IMR-90 (cell line): ENCODE data around the gene GOLT1B. TPM values are rescaled to one million over a fixed set of nuclear protein-coding genes. Genes with fewer than 3 reads are reported as not detected.

Experiments
- ATAC-seq: fragments of 200-7000 bp; cut with Tn5 transposase; 2 replicates; pipeline ENCODE4 v1.9.1; 2020; ENCODE audit warnings: low read depth, mild to moderate bottlenecking, moderate library complexity
- BruUV-seq: library from RNA; stranded (reverse); fragments of 400-500 nt; replicated peaks from 2 replicates; lab custom pipeline; 2021; lab: Mats Ljungman, UMichigan
- CTCF ChIA-PET: fragments of 300-600 bp; formaldehyde crosslinking; extraction: SDS; loops from one replicate; lab custom pipeline; 2021; ENCODE audit warnings: antibody characterized with exemption; lab: Yijun Ruan, JAX
- POLR2A ChIA-PET: fragments of 300-600 bp; sonication (Branson Sonifier 250); formaldehyde crosslinking; loops from one replicate; lab custom pipeline; 2022; ENCODE audit warnings: antibody characterized with exemption; ENCODE audit not compliant: unreplicated experiment; lab: Charles Lee
- DNase-seq: peaks from one replicate; pipeline ENCODE4 v3.0.0; 2013
- H2AFZ ChIP-seq: replicated peaks from 2 replicates; pipeline ENCODE3; 2013; ENCODE audit warnings: low read length, mild to moderate bottlenecking; ENCODE audit not compliant: poor library complexity
- H2AK5ac ChIP-seq: 2 replicates; pipeline ENCODE4 v1.6.1; 2013; ENCODE audit warnings: low read depth, low read length, inconsistent platforms
- H2AK9ac ChIP-seq: replicated peaks from 2 replicates; pipeline ENCODE3; 2013; ENCODE audit warnings: mild to moderate bottlenecking, low read depth, low read length, moderate library complexity; ENCODE audit not compliant: poor library complexity
- H2BK120ac ChIP-seq: 2 replicates; pipeline ENCODE4 v1.6.1; 2013; ENCODE audit warnings: low read depth, low read length, inconsistent platforms
- H2BK15ac ChIP-seq: 3 replicates; pipeline ENCODE4 v1.6.1; 2013; ENCODE audit warnings: low read depth, low read length, inconsistent platforms
- H2BK20ac ChIP-seq: 2 replicates; pipeline ENCODE4 v1.6.1; 2013; ENCODE audit warnings: low read depth, mild to moderate bottlenecking, inconsistent platforms, low read length, moderate library complexity
- H2BK5ac ChIP-seq: 2 replicates; pipeline ENCODE4 v1.6.1; 2013; ENCODE audit warnings: mild to moderate bottlenecking, low read depth, low read length, inconsistent platforms; ENCODE audit not compliant: poor library complexity, severe bottlenecking
- H3K14ac ChIP-seq: replicated peaks from 2 replicates; pipeline ENCODE4 v1.6.1; 2013; ENCODE audit warnings: low read depth, low read length, inconsistent platforms
- H3K18ac ChIP-seq: 2 replicates; pipeline ENCODE4 v1.6.1; 2013; ENCODE audit warnings: low read depth, low read length, control low read depth
- H3K23ac ChIP-seq: 2 replicates; pipeline ENCODE4 v1.6.1; 2013; ENCODE audit warnings: low read depth, low read length, inconsistent platforms
- H3K27ac ChIP-seq: 2 replicates; pipeline ENCODE4 v1.5.1; 2013; ENCODE audit warnings: mild to moderate bottlenecking, control low read depth, low read length; ENCODE audit not compliant: insufficient read depth
- H3K27me3 ChIP-seq: 2 replicates; pipeline ENCODE4 v1.6.1; 2013; ENCODE audit warnings: low read length; ENCODE audit not compliant: control insufficient read depth, insufficient read depth
- H3K36me3 ChIP-seq: 2 replicates; pipeline ENCODE4 v1.6.1; 2013; ENCODE audit warnings: low read length, mixed read lengths; ENCODE audit not compliant: control insufficient read depth, insufficient read depth
- H3K4ac ChIP-seq: 2 replicates; pipeline ENCODE4 v1.6.1; 2013; ENCODE audit warnings: low read depth, low read length, inconsistent platforms
- H3K4me1 ChIP-seq: 2 replicates; pipeline ENCODE4 v1.6.1; 2013; ENCODE audit warnings: low read length, mixed read lengths; ENCODE audit not compliant: control insufficient read depth, insufficient read depth
- H3K4me2 ChIP-seq: 2 replicates; pipeline ENCODE4 v1.6.1; 2013; ENCODE audit warnings: low read depth, mild to moderate bottlenecking, control low read depth, low read length, moderate library complexity
- H3K4me3 ChIP-seq: 2 replicates; pipeline ENCODE4 v1.5.1; 2013; ENCODE audit warnings: low read depth, mild to moderate bottlenecking, control low read depth, low read length, moderate library complexity; ENCODE audit not compliant: insufficient read depth
- H3K56ac ChIP-seq: 2 replicates; pipeline ENCODE4 v1.6.1; 2013; ENCODE audit warnings: low read length, inconsistent platforms; ENCODE audit not compliant: insufficient read depth; ENCODE audit errors: extremely low read depth
- H3K79me1 ChIP-seq, 2 experiments: 2 replicates each; pipeline ENCODE4 v1.6.1; 2013; ENCODE audit warnings: low read length in 2 of 2, inconsistent platforms in 1 of 2, low read depth in 1 of 2
- H3K9ac ChIP-seq: 2 replicates; pipeline ENCODE4 v1.6.1; 2013; ENCODE audit warnings: low read depth, low read length, control low read depth
- H3K9me1 ChIP-seq: 2 replicates; pipeline ENCODE4 v1.6.1; 2013; ENCODE audit warnings: low read length, inconsistent platforms; ENCODE audit not compliant: insufficient read depth
- H3K9me3 ChIP-seq: 2 replicates; pipeline ENCODE4 v1.6.1; 2013; ENCODE audit warnings: low read length; ENCODE audit not compliant: control insufficient read depth, insufficient read depth
- H4K20me1 ChIP-seq: 2 replicates; pipeline ENCODE4 v1.6.1; 2013; ENCODE audit warnings: low read length, inconsistent platforms; ENCODE audit not compliant: insufficient read depth
- H4K5ac ChIP-seq: 2 replicates; pipeline ENCODE4 v1.6.1; 2013; ENCODE audit warnings: mild to moderate bottlenecking, low read depth, low read length, control low read depth
- H4K8ac ChIP-seq, 2 experiments: 2 replicates each; pipeline ENCODE4 v1.6.1; 2013; ENCODE audit warnings: low read depth in 2 of 2, low read length in 2 of 2, control low read depth in 1 of 2, inconsistent platforms in 1 of 2
- H4K91ac ChIP-seq: 2 replicates; pipeline ENCODE4 v1.6.1; 2013; ENCODE audit warnings: low read depth, low read length, inconsistent platforms; ENCODE audit not compliant: insufficient read depth
- BHLHE40 ChIP-seq: fragments of 150-350 bp; IDR thresholded peaks from 2 replicates; pipeline ENCODE4 v1.6.1; 2016; ENCODE audit warnings: mild to moderate bottlenecking, low read depth, low read length
- CEBPB ChIP-seq: IDR thresholded peaks from 2 replicates; pipeline ENCODE4 v1.6.1; 2012; ENCODE audit warnings: low read depth, low read length, improper control_type of control experiment
- CHD1 ChIP-seq: IDR thresholded peaks from 2 replicates; pipeline ENCODE4 v1.6.1; 2012; ENCODE audit warnings: low read depth, low read length, improper control_type of control experiment
- FOS ChIP-seq: fragments of 150-350 bp; IDR thresholded peaks from 2 replicates; pipeline ENCODE4 v1.6.1; 2016; ENCODE audit warnings: low read depth, low read length
- MAFK ChIP-seq: IDR thresholded peaks from 2 replicates; pipeline ENCODE4 v1.6.1; 2012; ENCODE audit warnings: low read depth, low read length, improper control_type of control experiment
- MAZ ChIP-seq: IDR thresholded peaks from 2 replicates; pipeline ENCODE4 v1.6.1; 2012; ENCODE audit warnings: low read depth, mild to moderate bottlenecking, low read length, improper control_type of control experiment, moderate library complexity, borderline replicate concordance
- MXI1 ChIP-seq: IDR thresholded peaks from 2 replicates; pipeline ENCODE4 v1.6.1; 2012; ENCODE audit warnings: low read depth, mild to moderate bottlenecking, low read length, moderate library complexity, borderline replicate concordance
- NFE2L2 ChIP-seq: fragments of 150-350 bp; IDR thresholded peaks from 2 replicates; pipeline ENCODE4 v1.6.1; 2016; ENCODE audit warnings: low read depth, mild to moderate bottlenecking, low read length
- POLR2A ChIP-seq: IDR thresholded peaks from 2 replicates; pipeline ENCODE4 v1.6.1; 2012; ENCODE audit warnings: mild to moderate bottlenecking, low read depth, low read length
- RFX5 ChIP-seq: IDR thresholded peaks from 2 replicates; pipeline ENCODE4 v1.8.0; 2012; ENCODE audit warnings: low read depth, mild to moderate bottlenecking, low read length, moderate library complexity
- SMC3 ChIP-seq: fragments of 150-350 bp; IDR thresholded peaks from 2 replicates; pipeline ENCODE4 v1.6.1; 2016; ENCODE audit warnings: low read depth, mild to moderate bottlenecking, antibody characterized with exemption, low read length, moderate library complexity
- WGBS, 2 experiments: methylation state at CpG; one replicate each; pipeline versions ENCODE4 v1.1.5 to v1.1.7; 2013; ENCODE audit warnings: missing lambda C conversion rate in 2 of 2; ENCODE audit not compliant: insufficient read length in 1 of 2; ENCODE audit errors: extremely low coverage in 2 of 2; 5-methylcytosine and 5-hydroxymethylcytosine counted together
- dilution Hi-C: fragments of 300-500 bp; cut with HindIII; formaldehyde crosslinking; loops from one replicate; pipeline ENCODE4 v1.14.3; 2018; ENCODE audit warnings: low sequenced_read_pairs; ENCODE audit not compliant: unreplicated experiment
- in situ Hi-C: fragments of 300-500 bp; cut with MboI; formaldehyde crosslinking; loops from 3 replicates; pipeline ENCODE4 v1.14.3; 2019; ENCODE audit warnings: low sequenced_read_pairs, inconsistent platforms, mixed read lengths
- intact Hi-C: fragments of 100-400 bp; cut with micrococcal nuclease; formaldehyde crosslinking; loops from 2 replicates; pipeline ENCODE4 v1.10.0; 2022
- polyA plus RNA-seq, 3 experiments: library from polyadenylated mRNA; depleted of rRNA; stranded (reverse); fragments of >200 nt; gene quantifications; 2 replicates each; pipeline ENCODE4 v1.2.3, GENCODE V29; 2012; ENCODE audit warnings: low replicate concordance in 1 of 3
- total RNA-seq: library from RNA; depleted of rRNA; stranded (reverse); fragments of >200 nt; gene quantifications from 2 replicates; pipeline ENCODE4 v1.2.3, GENCODE V29; 2012
- TF ChIP-seq, protein P1 (sequence below): fragments of 150-350 bp; IDR thresholded peaks from 2 replicates; pipeline ENCODE4 v1.6.1; 2016; ENCODE audit warnings: low read depth, mild to moderate bottlenecking, low read length, moderate library complexity, borderline replicate concordance
- TF ChIP-seq, protein P2 (sequence below): conservative IDR thresholded peaks from 2 replicates; pipeline ENCODE4 v1.5.1; 2012; ENCODE audit warnings: mild to moderate bottlenecking, low read depth, low read length, improper control_type of control experiment

GOLT1B gene
- total and polyA plus RNA-seq, 2 of the 4 experiments (the other 2 are of a cell fraction) = 27.2 to 50.5 TPM

DNA sequence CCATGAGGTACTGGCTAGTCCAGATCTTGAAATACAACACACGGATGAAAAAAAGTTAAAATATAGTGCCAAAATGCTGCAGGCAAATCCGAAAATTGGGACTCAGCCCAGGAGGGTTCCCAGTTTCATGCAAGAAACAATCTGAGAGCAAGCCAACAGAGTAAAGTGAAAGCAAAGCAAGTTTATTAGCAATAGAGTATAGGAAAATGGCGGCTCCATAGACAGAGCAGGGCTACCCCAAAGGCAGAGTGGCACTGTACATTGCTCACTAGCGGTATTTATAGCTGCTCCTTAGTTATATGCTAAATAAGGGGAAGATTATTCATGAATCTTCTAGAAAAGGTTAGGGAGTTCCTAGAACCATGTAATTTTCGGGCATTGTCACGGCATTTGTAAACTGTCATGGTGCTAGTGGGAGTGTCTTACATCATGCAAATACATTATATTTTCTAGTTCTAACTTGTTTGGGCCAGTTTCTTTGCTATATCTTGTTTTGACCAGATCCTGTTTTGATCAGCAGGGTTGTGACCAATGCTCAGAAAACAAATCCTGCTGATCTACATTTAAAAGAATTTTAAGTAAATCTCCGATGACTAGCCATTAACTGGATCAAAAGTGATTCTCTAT is 29.3 kb upstream of the GOLT1B start:
- no peak overlapping the region for H2AK9ac ChIP-seq
- H3K4ac ChIP-seq = no peak overlapping the region
- DNase-seq = no peak
- WGBS, 2 experiments = 92% methylated on average over 3 of the region's 7 CpGs; no CpG with 5 or more reads in 1 of the 2 experiments
- H3K79me1 ChIP-seq = no peaks in the 10 kb centered on the region
- H3K14ac ChIP-seq = no peak overlapping the region
- ChIA-PET POLR2A (no interaction called here), CTCF (no interaction called here)
- BruUV-seq = no TSS peak
- no peak overlapping the region for H3K4me3 ChIP-seq
- ATAC-seq = no peak
- in situ Hi-C loops (no loop called here), dilution Hi-C loops (no loop called here), intact Hi-C loops (no loop called here)
- H2BK120ac ChIP-seq = no peak overlapping the region
- H3K9me3 ChIP-seq = no peaks in the 10 kb centered on the region
- no peak overlapping the region for H2BK15ac ChIP-seq
- no peak overlapping the region for H4K91ac ChIP-seq
- TF ChIP-seq, protein P1, sequence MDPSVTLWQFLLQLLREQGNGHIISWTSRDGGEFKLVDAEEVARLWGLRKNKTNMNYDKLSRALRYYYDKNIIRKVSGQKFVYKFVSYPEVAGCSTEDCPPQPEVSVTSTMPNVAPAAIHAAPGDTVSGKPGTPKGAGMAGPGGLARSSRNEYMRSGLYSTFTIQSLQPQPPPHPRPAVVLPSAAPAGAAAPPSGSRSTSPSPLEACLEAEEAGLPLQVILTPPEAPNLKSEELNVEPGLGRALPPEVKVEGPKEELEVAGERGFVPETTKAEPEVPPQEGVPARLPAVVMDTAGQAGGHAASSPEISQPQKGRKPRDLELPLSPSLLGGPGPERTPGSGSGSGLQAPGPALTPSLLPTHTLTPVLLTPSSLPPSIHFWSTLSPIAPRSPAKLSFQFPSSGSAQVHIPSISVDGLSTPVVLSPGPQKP = no peak
- TF ChIP-seq MAFK = no peak
- no peak for TF ChIP-seq NFE2L2
- TF ChIP-seq FOS = no peak
- TF ChIP-seq, protein P2, sequence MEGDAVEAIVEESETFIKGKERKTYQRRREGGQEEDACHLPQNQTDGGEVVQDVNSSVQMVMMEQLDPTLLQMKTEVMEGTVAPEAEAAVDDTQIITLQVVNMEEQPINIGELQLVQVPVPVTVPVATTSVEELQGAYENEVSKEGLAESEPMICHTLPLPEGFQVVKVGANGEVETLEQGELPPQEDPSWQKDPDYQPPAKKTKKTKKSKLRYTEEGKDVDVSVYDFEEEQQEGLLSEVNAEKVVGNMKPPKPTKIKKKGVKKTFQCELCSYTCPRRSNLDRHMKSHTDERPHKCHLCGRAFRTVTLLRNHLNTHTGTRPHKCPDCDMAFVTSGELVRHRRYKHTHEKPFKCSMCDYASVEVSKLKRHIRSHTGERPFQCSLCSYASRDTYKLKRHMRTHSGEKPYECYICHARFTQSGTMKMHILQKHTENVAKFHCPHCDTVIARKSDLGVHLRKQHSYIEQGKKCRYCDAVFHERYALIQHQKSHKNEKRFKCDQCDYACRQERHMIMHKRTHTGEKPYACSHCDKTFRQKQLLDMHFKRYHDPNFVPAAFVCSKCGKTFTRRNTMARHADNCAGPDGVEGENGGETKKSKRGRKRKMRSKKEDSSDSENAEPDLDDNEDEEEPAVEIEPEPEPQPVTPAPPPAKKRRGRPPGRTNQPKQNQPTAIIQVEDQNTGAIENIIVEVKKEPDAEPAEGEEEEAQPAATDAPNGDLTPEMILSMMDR = no peak
- no peak for TF ChIP-seq POLR2A
- TF ChIP-seq SMC3 = no peak
- no peak for TF ChIP-seq BHLHE40
- TF ChIP-seq RFX5 = no peak
- TF ChIP-seq CEBPB = no peak
- TF ChIP-seq MAZ = no peak
- no peak for TF ChIP-seq MXI1
- TF ChIP-seq CHD1 = no peak
- H3K4me2 ChIP-seq = no peak overlapping the region
- no peaks in the 10 kb centered on the region for H3K27me3 ChIP-seq
- H2BK20ac ChIP-seq = no peak overlapping the region
- H3K4me1 ChIP-seq = no peaks in the 10 kb centered on the region
- H3K56ac ChIP-seq = no peak overlapping the region
- no peak overlapping the region for H3K27ac ChIP-seq
- H3K18ac ChIP-seq = no peak overlapping the region
- H3K23ac ChIP-seq = no peak overlapping the region
- H4K8ac ChIP-seq = no peak overlapping the region
- H2AK5ac ChIP-seq = no peak overlapping the region
- no peaks in the 10 kb centered on the region for H3K9me1 ChIP-seq
- H2BK5ac ChIP-seq = no peak overlapping the region
- no peak overlapping the region for H2AFZ ChIP-seq
- H3K9ac ChIP-seq = no peak overlapping the region
- H4K5ac ChIP-seq = no peak overlapping the region
- H3K36me3 ChIP-seq = peaks cover 13% of the 10 kb centered on the region
- H4K20me1 ChIP-seq = no peaks in the 10 kb centered on the region
